Embryonic facial prominence (tissue), 1 donor: Measurements from ENCODE around the gene INSIG2.

Source experiments
- DNase-seq: peaks from one replicate; pipeline ENCODE4 v3.0.0-alpha.2; 2016; ENCODE audit errors: extremely low spot score

Gene INSIG2

GRCh38 chr2:118098307-118099030 lies 10.2 kb downstream of the INSIG2 start:
- no peak for DNase-seq

- DNase-seq = no peak
Observed at GRCh38 chr2:118102433-118103082, 14.3 kb downstream of the INSIG2 start.

GRCh38 chr2:118103951-118104940 lies 16.0 kb downstream of the INSIG2 start:
- no peak for DNase-seq

- no peak for DNase-seq
Observed at GRCh38 chr2:118105497-118105896, 17.2 kb downstream of the INSIG2 start.

- DNase-seq = no peak
Observed at GRCh38 chr2:118106926-118107325, 18.7 kb downstream of the INSIG2 start.

GRCh38 chr2:118110310-118110709 lies 22.0 kb downstream of the INSIG2 start:
- DNase-seq = no peak

GRCh38 chr2:118110991-118111390 lies 22.7 kb downstream of the INSIG2 start:
- DNase-seq = no peak

- no peak for DNase-seq
Observed at GRCh38 chr2:118112771-118113334, 24.6 kb downstream of the INSIG2 start.

GRCh38 chr2:118114863-118115262 lies 26.6 kb downstream of the INSIG2 start:
- no peak for DNase-seq

- no peak for DNase-seq
Observed at GRCh38 chr2:118115761-118116160, 27.5 kb downstream of the INSIG2 start.

- DNase-seq = no peak
Observed at GRCh38 chr2:118118479-118118878, 30.2 kb downstream of the INSIG2 start.

GRCh38 chr2:118119158-118119727 lies 31.0 kb downstream of the INSIG2 start:
- DNase-seq = no peak

GRCh38 chr2:118119761-118120400 lies 31.6 kb downstream of the INSIG2 start:
- DNase-seq = no peak

- no peak for DNase-seq
Observed at GRCh38 chr2:118120401-118120780, 32.1 kb downstream of the INSIG2 start.

GRCh38 chr2:118121101-118121500 lies 32.8 kb downstream of the INSIG2 start:
- DNase-seq = no peak

GRCh38 chr2:118121986-118122524 lies 33.8 kb downstream of the INSIG2 start:
- no peak for DNase-seq

GRCh38 chr2:118122594-118123281 lies 34.5 kb downstream of the INSIG2 start:
- DNase-seq = no peak

- no peak for DNase-seq
Observed at GRCh38 chr2:118123561-118124232, 35.4 kb downstream of the INSIG2 start.

GRCh38 chr2:118124288-118124891 lies 36.1 kb downstream of the INSIG2 start:
- no peak for DNase-seq
